Measurements from ENCODE around the gene SNAP47. TPM values are rescaled to one million over a fixed set of nuclear protein-coding genes. Genes with fewer than 3 reads are reported as not detected.

Gene SNAP47
- total and polyA plus RNA-seq, 9 of the 15 experiments (the other 6 are each of a cell fraction or from before 2014, with no cell fraction given): 2.5 to 41.3 (median 32.6) TPM

DNA sequence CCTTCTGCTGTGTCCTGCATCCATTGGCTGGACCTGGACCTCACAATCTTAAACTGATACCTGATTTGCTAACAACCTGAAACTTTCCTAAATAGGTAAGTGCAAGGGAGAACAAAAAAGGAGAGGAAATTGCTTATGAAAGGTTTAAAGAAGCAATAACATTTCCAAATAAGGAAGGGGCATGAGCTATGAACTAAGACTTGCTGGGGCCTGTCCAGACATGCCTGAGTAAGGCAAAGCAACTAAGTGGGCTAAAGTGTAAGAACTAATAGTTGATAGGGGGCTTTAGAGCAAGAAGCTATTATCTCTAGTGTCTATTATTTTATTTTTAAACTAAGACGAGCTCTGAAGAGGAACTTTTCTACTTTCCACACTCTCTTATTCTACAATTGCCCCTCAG lies 11.8 kb upstream of the SNAP47 start (continued):
- TF ChIP-seq NFATC3 (IDR thresholded peaks at IDR 0.05) (no peak), HMG20B (CRISPR knock-in tag; IDR thresholded peaks at IDR 0.05) (no peak), SPI1 (IDR thresholded peaks at IDR 0.05; ENCODE audit: borderline replicate concordance, low read depth, low read length) (no peak), ADNP (tag; IDR thresholded peaks at IDR 0.05) (no peak), HCFC1 (IDR thresholded peaks at IDR 0.05; ENCODE audit: low read depth, low read length) (no peak)
- TF ChIP-seq, protein P1, sequence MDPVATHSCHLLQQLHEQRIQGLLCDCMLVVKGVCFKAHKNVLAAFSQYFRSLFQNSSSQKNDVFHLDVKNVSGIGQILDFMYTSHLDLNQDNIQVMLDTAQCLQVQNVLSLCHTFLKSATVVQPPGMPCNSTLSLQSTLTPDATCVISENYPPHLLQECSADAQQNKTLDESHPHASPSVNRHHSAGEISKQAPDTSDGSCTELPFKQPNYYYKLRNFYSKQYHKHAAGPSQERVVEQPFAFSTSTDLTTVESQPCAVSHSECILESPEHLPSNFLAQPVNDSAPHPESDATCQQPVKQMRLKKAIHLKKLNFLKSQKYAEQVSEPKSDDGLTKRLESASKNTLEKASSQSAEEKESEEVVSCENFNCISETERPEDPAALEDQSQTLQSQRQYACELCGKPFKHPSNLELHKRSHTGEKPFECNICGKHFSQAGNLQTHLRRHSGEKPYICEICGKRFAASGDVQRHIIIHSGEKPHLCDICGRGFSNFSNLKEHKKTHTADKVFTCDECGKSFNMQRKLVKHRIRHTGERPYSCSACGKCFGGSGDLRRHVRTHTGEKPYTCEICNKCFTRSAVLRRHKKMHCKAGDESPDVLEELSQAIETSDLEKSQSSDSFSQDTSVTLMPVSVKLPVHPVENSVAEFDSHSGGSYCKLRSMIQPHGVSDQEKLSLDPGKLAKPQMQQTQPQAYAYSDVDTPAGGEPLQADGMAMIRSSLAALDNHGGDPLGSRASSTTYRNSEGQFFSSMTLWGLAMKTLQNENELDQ (CRISPR knock-in tag; IDR thresholded peaks at IDR 0.05; ENCODE audit: borderline replicate concordance): no peak
- TF ChIP-seq, protein P2, sequence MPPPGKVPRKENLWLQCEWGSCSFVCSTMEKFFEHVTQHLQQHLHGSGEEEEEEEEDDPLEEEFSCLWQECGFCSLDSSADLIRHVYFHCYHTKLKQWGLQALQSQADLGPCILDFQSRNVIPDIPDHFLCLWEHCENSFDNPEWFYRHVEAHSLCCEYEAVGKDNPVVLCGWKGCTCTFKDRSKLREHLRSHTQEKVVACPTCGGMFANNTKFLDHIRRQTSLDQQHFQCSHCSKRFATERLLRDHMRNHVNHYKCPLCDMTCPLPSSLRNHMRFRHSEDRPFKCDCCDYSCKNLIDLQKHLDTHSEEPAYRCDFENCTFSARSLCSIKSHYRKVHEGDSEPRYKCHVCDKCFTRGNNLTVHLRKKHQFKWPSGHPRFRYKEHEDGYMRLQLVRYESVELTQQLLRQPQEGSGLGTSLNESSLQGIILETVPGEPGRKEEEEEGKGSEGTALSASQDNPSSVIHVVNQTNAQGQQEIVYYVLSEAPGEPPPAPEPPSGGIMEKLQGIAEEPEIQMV (tag; conservative IDR thresholded peaks at IDR 0.05; ENCODE audit: low read depth): no peak

DNA sequence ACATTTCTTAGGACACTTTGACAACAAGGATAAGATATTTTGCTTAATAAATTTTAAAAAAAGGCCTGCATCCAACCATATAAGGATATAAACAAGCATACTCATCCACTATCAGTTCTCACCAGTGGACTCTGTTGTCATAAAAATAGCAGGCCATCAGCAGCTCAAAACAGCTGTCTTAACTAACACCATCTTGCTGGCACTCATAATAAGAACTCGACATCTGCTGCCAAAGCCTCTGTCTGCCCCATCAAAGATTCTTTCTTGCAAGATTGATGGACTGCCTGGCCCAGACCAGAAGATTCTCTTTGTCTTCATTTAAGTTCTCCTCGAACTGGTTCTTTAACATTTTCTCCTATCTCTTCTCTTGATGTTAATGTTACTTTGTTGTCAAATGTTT lies 10.2 kb upstream of the SNAP47 start:
- FAIRE-seq: no peak
- in situ Hi-C loops (cut with MboI): no loop called here
- TF ChIP-seq TCF3 (CRISPR knock-in tag; IDR thresholded peaks at IDR 0.05) (0 out of 2 replicates have a peak, but pooled peaks have one; percentile 29), ADNP (tag; IDR thresholded peaks at IDR 0.05) (no peak), JUNB (CRISPR knock-in tag; conservative IDR thresholded peaks at IDR 0.05) (no peak), ZNF551 (CRISPR knock-in tag; IDR thresholded peaks at IDR 0.05) (no peak), NCOA6 (IDR thresholded peaks at IDR 0.05) (no peak), STAG1 (CRISPR knock-in tag; IDR thresholded peaks at IDR 0.05; ENCODE audit: borderline replicate concordance) (no peak), CBFA2T2 (conservative IDR thresholded peaks at IDR 0.05) (0 out of 2 replicates have a peak, but pooled peaks have one; percentile 7), TCFL5 (CRISPR knock-in tag; conservative IDR thresholded peaks at IDR 0.05) (no peak), CBFA2T3 (IDR thresholded peaks at IDR 0.05) (peak; percentile 24; the same call in 1 of the 2 replicates)

More for the DNA sequence above, 10.2 kb upstream of the SNAP47 start:
- ChIA-PET POLR2A (interaction anchor here (0.8 kb wide), 1 partner anchor 261 kb away, joined by 3 read pairs; no protein-coding TSS in a partner anchor), CTCF (ENCODE audit: low intra/inter-chr PET ratio) (no interaction called here)
- Histone ChIP-seq H2AFZ (ENCODE audit: low read depth, low read length) (no peak overlapping the region), H3K27me3 (ENCODE audit: control insufficient read depth in 2 of 2, insufficient read depth in 2 of 2, low read length in 2 of 2) (no peaks in the 10 kb centered on the region; a peak in 1 of 5 replicates), H3K9me1 (ENCODE audit: control insufficient read depth, insufficient read depth, low read length) (no peaks in the 10 kb centered on the region), H3K9ac (ENCODE audit: insufficient read depth in 1 of 2, low read depth in 2 of 2, low read length in 2 of 2) (no peak overlapping the region), H3K9me3 (replicated peaks; ENCODE audit: control insufficient read depth, insufficient read depth, low read depth, low read length) (0 out of 2 replicates have a peak, but pooled peaks cover 5% of the 10 kb centered on the region), H3K4me3 (no peak overlapping the region), H3K79me2 (ENCODE audit: control insufficient read depth, insufficient read depth, low read length) (no peaks in the 10 kb centered on the region), H3K4me1 (replicated peaks in 1 of 2; ENCODE audit: control insufficient read depth in 2 of 2, insufficient read depth in 2 of 2, low read length in 2 of 2) (peaks cover 13 to 28% of the 10 kb centered on the region in 2 experiments), H3K36me3 (ENCODE audit: control insufficient read depth, insufficient read depth, low read length) (no peaks in the 10 kb centered on the region), H3K27ac (ENCODE audit: extremely low read depth, low read depth, low read length) (no peak overlapping the region), H4K20me1 (replicated peaks; ENCODE audit: control insufficient read depth, insufficient read depth, low read length) (peaks cover 5% of the 10 kb centered on the region; the same call in 1 of the 2 replicates), H3K4me2 (ENCODE audit: insufficient read depth, low read length) (no peak overlapping the region)
- no peak for ATAC-seq
- intact Hi-C loops (cut with micrococcal nuclease): no loop called here
- 0% methylated on average over 2 of the region's 2 CpGs for WGBS (ENCODE audit: insufficient coverage, low coverage, missing lambda C conversion rate)
- BruUV-seq (replicated peaks): no TSS peak
- DNase-seq (ENCODE audit: extremely low read depth in 1 of 4, low spot score in 3 of 4): no peak
